Suppressor macrophage (primary cell): ENCODE data around the gene ATP5F1B.

Experiments used
- DNase-seq, 4 experiments: peaks; one replicate each; pipeline ENCODE4 v3.0.0-alpha.2; 2020 to 2022

Gene ATP5F1B

DNA sequence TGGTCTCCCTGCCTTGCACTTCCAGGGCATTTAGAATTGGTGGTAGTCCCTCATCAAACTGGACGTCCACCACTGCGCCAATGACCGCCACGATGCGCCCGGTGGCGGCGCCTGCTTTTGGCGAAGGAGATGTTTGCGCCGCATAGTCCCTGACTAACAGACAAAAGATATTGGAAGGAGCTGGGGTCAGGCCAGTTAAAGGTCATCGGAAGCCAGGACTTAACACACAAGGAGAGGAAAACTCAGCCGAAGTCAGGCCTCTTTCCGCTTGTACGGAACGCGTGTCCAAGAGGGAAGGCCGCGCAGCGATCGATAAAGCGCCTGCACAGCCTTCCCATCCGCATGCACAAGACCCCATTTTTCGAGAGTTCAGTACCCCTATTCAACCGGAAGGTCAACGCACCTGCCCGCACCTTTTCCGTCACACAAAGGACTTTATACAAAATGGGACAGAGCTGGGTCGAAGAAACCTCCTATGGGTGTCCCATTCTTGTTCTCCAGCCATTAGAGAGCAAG, 525 bp downstream of the ATP5F1B start:
- peak; percentile 21 to 55 (median 32) for DNase-seq

GRCh38 chr12:56644654-56645053, 1.1 kb downstream of the ATP5F1B start:
- DNase-seq, result no peak

DNA sequence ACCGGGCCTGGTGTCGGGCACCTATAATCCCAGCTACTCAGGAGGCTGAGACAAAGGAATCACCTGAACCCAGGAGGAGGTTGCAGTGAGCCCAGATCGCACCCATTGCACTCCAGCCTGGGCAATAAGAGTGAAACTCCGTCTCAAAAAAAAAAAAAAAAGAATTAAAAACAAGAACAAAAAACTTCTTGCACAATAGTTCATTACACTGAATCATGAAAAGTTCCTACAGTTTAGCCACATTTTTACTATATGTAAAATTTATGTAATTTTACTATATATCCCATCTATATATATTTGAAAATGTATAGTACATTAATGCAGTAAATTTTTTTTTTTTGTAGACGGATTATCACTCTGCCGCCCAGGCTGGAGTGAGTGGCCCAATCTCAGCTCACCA, 4.6 kb downstream of the ATP5F1B start:
- DNase-seq, result peak in 2 of 4 experiments; percentile 12 to 16

DNA sequence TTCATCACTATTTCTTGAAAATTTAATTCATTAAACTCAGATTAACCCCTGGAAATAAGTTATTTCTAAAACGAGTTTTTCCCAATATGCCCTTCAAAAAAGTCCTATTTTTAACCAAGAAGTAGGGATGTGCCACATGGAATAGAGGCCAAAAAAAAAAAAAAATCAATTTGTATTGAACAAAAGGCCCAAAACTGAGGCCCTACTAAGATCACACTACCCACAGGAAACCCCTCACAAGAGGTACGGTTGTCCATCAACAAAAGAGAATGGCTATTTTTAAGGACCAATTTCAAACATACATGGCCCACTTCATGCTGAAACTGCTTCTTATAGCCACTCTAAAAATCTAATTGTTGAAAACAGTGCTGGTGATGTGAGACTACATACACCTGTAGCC, 8.2 kb downstream of the ATP5F1B start:
- DNase-seq, result no peak

GRCh38 chr12:56636675-56637540, 8.9 kb downstream of the ATP5F1B start:
- DNase-seq, result peak; percentile 92 to 94 (median 93)

- peak; percentile 78 to 89 (median 86) for DNase-seq
Observed at GRCh38 chr12:56635806-56636674, 9.7 kb downstream of the ATP5F1B start.

- DNase-seq, result peak; percentile 46 to 77 (median 63)
Observed at GRCh38 chr12:56634837-56635791, 10.7 kb downstream of the ATP5F1B start.

- DNase-seq, result peak in 2 of 4 experiments; percentile 19 to 33
Observed at GRCh38 chr12:56634242-56634836, 11.4 kb downstream of the ATP5F1B start.

- no peak for DNase-seq
Observed at GRCh38 chr12:56633468-56634241, 12.1 kb downstream of the ATP5F1B start.

DNA sequence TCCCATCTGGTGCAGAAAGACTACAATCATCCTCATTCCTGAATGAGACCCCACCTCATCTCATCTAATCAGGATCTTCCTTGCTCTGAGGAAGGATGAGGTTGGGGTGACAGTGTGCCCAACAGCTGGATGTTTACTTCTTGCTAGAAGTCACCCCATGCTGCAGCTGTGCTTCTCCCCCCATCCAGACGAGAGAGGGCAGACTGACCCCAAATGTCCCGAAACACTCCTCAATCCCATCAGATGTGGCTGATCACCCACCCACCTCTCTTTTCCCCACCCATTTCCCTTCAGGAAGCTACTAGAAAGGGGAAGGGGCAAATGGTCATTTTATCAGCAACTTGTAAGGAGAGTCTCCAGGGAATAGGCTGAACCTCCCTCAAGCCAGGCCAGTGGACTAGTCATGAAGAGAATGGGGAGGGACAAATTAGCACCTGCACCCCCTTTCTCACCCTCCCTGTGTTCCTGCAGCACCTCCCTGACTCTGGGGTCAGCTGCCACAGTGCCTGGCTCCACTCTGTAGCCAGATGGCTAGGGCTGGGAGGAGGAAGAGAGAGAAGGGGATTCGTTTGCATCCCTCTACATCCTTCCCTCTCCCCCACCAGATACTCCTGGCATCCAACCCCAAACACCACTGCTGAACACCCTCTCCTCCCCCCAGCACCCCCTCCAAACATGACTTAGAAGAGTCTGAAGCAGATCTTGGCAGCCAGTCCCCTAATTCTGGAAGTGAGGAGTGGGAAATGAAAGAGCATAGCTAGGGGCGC, 12.9 kb downstream of the ATP5F1B start:
- peak in 2 of 4 experiments; percentile 8 to 14 for DNase-seq

- DNase-seq, result peak; percentile 47 to 68 (median 64)
Observed at GRCh38 chr12:56631790-56632700, 13.7 kb downstream of the ATP5F1B start.

- peak; percentile 81 to 93 (median 88) for DNase-seq
Observed at GRCh38 chr12:56630180-56630632, 15.6 kb downstream of the ATP5F1B start, which contains the start of gene BAZ2A. Gene BAZ2A, minus strand, starts transcription at chr12:56630326. Its CDS starts 12,796 bp downstream, at chr12:56617530.

- DNase-seq, result peak in 3 of 4 experiments; percentile 21 to 42 (median 24)
Observed at GRCh38 chr12:56629459-56630179, 16.2 kb downstream of the ATP5F1B start.

DNA sequence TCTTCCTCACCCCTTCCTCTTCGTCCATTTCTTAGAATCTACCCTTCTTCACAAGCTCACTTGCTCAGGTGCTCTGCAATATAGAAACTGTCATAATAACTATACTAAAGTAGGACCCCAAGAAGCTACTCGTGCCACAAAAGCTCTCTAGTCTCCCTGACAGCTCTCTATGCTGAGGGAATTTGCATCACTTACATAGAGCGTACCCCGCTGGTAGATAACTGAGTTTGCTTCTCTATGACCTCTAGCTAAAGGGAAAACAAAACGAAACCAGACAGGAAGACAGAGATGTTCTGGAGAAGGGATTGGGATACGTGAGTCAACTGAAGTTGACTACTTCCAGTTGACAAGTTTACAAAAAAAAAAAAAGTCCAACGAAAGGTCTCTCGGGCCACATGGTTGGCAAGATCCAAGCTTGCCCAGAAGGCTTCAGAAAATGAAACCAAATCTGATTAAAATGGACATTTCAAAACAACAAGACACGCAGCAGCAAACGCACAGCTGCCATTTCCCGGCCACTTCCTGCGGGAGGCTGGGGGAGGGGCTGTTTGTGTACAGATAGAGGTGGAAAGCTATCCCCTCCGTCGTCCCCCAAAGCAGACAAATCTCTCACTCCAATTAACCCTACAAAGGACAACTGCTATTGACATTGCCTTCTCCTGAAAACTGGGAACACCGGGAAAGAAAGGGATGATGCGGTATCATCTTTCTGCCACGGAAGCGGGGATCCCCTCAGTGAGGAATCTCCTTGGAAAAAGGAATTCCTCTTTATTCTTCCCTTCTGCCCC, 16.9 kb downstream of the ATP5F1B start:
- peak; percentile 47 to 73 (median 72) for DNase-seq

DNA sequence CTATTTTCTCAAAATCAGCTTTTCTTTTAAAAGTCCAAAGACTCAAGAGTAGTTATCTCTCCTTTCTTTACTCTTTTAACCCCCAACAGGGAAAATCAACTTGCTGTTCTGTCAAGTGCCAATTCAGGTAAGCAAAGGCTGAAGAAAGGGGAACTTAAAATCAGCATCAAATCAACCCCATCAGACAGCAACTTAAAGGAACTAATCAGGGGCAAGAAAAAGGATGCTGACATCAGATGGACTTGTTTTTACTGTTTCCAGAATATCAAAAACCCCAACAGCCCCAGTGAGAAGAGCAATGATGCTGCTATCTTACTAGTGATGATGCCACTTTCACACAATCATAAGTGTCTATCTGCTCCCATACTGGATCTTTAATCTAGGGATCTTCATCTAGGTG, 19.1 kb downstream of the ATP5F1B start:
- no peak for DNase-seq

DNA sequence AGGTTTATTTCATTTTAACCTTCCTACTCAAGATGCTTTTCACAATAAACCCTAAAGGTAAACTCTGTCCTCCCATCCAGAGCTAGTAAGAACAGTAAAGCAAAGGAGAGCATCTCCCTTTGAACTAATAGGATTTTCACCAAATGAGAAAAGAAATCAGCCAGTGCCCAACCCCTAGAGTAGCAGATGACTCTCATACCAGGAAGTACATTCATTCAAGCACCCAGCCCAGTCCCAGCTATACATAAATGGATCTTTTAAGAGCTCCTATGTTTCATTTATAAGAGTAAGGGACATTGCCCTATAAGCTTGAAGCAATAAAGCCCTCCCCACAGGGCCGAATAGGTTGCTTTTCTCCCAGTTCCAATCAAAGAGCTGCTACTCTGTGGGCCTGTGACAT, 23.2 kb downstream of the ATP5F1B start:
- DNase-seq, result no peak

DNA sequence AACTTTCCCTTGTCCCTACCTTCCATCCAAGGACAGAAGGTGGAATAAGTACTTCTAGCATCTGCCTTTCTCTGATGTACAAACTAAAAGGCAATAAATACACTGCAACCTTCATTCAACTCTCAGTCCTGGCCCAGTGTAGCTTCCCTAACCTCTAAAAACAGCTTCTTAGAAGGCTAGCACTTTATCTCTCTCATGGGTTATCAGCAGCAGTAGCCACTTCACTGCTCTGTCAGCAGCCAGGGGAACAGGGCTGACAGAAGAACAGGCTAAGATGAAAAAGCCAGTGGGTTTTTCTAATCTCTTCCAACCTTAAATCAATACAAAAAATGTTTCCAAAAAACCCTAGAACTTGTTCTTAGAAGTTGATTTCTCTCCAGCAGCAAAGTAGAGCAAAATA, 28.9 kb downstream of the ATP5F1B start:
- DNase-seq, result no peak
